GM12878 (cell line): ENCODE measurements around the gene ROBO1. TPM values are rescaled to one million over a fixed set of nuclear protein-coding genes. Genes with fewer than 3 reads are reported as not detected.

Experiments used
- ATAC-seq: fragments of 200-7000 bp; cut with Tn5 transposase; 3 replicates; pipeline ENCODE4 v1.9.1; 2020; ENCODE audit warnings: mild to moderate bottlenecking, moderate library complexity
- BruUV-seq: library from RNA; stranded (reverse); fragments of 400-500 nt; replicated peaks from 2 replicates; lab custom pipeline; 2021; lab: Mats Ljungman, UMichigan
- CTCF ChIA-PET: fragments of 300-600 bp; sonication (Branson Sonifier 250); formaldehyde crosslinking; extraction: SDS; loops from one replicate; lab custom pipeline; 2021; ENCODE audit warnings: inconsistent platforms; lab: Yijun Ruan, JAX
- POLR2A ChIA-PET: fragments of 350-600 bp; formaldehyde crosslinking; extraction: SDS; loops from one replicate; lab custom pipeline; 2021; ENCODE audit warnings: inconsistent platforms; lab: Charles Lee
- RAD21 ChIA-PET: fragments of 300-600 bp; sonication (Branson Sonifier 250); formaldehyde crosslinking; loops from one replicate; lab custom pipeline; 2023; ENCODE audit warnings: antibody characterized with exemption; ENCODE audit not compliant: unreplicated experiment; lab: Charles Lee
- SMC1A ChIA-PET: fragments of 300-600 bp; sonication (Branson Sonifier 250); formaldehyde crosslinking; loops from one replicate; lab custom pipeline; 2023; ENCODE audit not compliant: unreplicated experiment, uncharacterized antibody; lab: Charles Lee
- DNase-seq: peaks from one replicate; pipeline ENCODE4 v3.0.0-alpha.2; 2011; ENCODE audit warnings: low read depth, low spot score
- FAIRE-seq: peaks from 3 replicates; lab custom pipeline; 2011; peaks lifted over from hg19 to GRCh38; lab: Jason Lieb, UNC
- H2AFZ ChIP-seq: 2 replicates; pipeline ENCODE4 v1.6.0; 2011; ENCODE audit warnings: low read depth, low read length, control low read depth; ENCODE audit not compliant: control insufficient read depth
- H3K27ac ChIP-seq: 2 replicates; pipeline ENCODE4 v1.5.1; 2011; ENCODE audit warnings: control low read depth; ENCODE audit not compliant: control insufficient read depth, insufficient read depth
- H3K27me3 ChIP-seq, 2 experiments: replicated peaks in 1 of 2; 2 replicates each; pipeline versions ENCODE4 v1.6.0 to v1.6.1; 2011; ENCODE audit warnings: low read length in 1 of 2; ENCODE audit not compliant: control insufficient read depth in 2 of 2, insufficient read depth in 2 of 2
- H3K36me3 ChIP-seq, 2 experiments: 2 replicates each; pipeline ENCODE4 v1.5.1; 2011; ENCODE audit warnings: low read length in 1 of 2; ENCODE audit not compliant: control insufficient read depth in 2 of 2, insufficient read depth in 2 of 2
- H3K4me1 ChIP-seq: 2 replicates; pipeline ENCODE4 v1.6.1; 2011; ENCODE audit warnings: mild to moderate bottlenecking, low read length, moderate library complexity, mixed read lengths; ENCODE audit not compliant: control insufficient read depth, insufficient read depth
- H3K4me2 ChIP-seq: 2 replicates; pipeline ENCODE4 v1.6.0; 2011; ENCODE audit warnings: control low read depth; ENCODE audit not compliant: control insufficient read depth, insufficient read depth
- H3K4me3 ChIP-seq: fragments of 200-600 bp; sonication (generic); 2 replicates; pipeline ENCODE4 v1.5.1; 2016
- H3K79me2 ChIP-seq: 2 replicates; pipeline ENCODE4 v1.6.0; 2011; ENCODE audit warnings: low read length; ENCODE audit not compliant: control insufficient read depth, insufficient read depth
- H3K9ac ChIP-seq: 2 replicates; pipeline ENCODE4 v1.8.0; 2011; ENCODE audit warnings: low read length, control low read depth, mixed read lengths; ENCODE audit not compliant: control insufficient read depth, insufficient read depth
- H3K9me3 ChIP-seq: replicated peaks from 3 replicates; pipeline ENCODE4 v1.5.1; 2011; ENCODE audit warnings: mild to moderate bottlenecking, low read length; ENCODE audit not compliant: control insufficient read depth, insufficient read depth
- H4K20me1 ChIP-seq: 2 replicates; pipeline ENCODE4 v1.6.0; 2011; ENCODE audit not compliant: control insufficient read depth, insufficient read depth
- MAX ChIP-seq: IDR thresholded peaks from 2 replicates; pipeline ENCODE4 v1.6.1; 2012; ENCODE audit warnings: low read depth, low read length, improper control_type of control experiment
- MEF2B ChIP-seq: fragments of 450-650 bp; IDR thresholded peaks from 2 replicates; pipeline ENCODE4 v1.6.1; 2018; ENCODE audit warnings: mild to moderate bottlenecking, moderate library complexity; ENCODE audit not compliant: partially characterized antibody, poor library complexity, severe bottlenecking
- PAX8 ChIP-seq: fragments of 450-650 bp; IDR thresholded peaks from 2 replicates; pipeline ENCODE4 v1.6.1; 2017; ENCODE audit warnings: mild to moderate bottlenecking, moderate library complexity
- PBX3 ChIP-seq: IDR thresholded peaks from 2 replicates; pipeline ENCODE4 v1.6.1; 2011; ENCODE audit warnings: mild to moderate bottlenecking, low read depth, low read length, moderate library complexity; ENCODE audit not compliant: insufficient replicate concordance
- SIN3A ChIP-seq: IDR thresholded peaks from 2 replicates; pipeline ENCODE4 v1.6.1; 2012; ENCODE audit warnings: low read depth, low read length, improper control_type of control experiment
- SREBF2 ChIP-seq: IDR thresholded peaks from 2 replicates; pipeline ENCODE4 v1.6.1; 2012; ENCODE audit warnings: mild to moderate bottlenecking, low read length
- YY1 ChIP-seq: IDR thresholded peaks from 2 replicates; pipeline ENCODE4 v1.6.1; 2011; ENCODE audit warnings: low read depth, mild to moderate bottlenecking, low read length
- ZZZ3 ChIP-seq: IDR thresholded peaks from 2 replicates; pipeline ENCODE4 v1.6.1; 2011; ENCODE audit warnings: low read depth; ENCODE audit not compliant: control insufficient read depth, insufficient read length
- WGBS: methylation state at CpG from one replicate; pipeline ENCODE4 v1.1.6; 2016; ENCODE audit warnings: low lambda C conversion rate; ENCODE audit not compliant: insufficient replicate concordance, insufficient coverage; ENCODE audit errors: missing lambda C conversion rate; 5-methylcytosine and 5-hydroxymethylcytosine counted together
- in situ Hi-C: fragments of 300-500 bp; cut with MboI; formaldehyde crosslinking; loops from 9 replicates; pipeline ENCODE4 v1.14.3; 2018; ENCODE audit warnings: mixed read lengths
- intact Hi-C: fragments of 100-400 bp; cut with micrococcal nuclease; formaldehyde crosslinking; loops from one replicate; pipeline ENCODE4 v1.14.2; 2022; ENCODE audit not compliant: unreplicated experiment
- polyA plus RNA-seq, 11 experiments: library from polyadenylated mRNA; depleted of rRNA in 4 of 11; unstranded in 6 of 11; stranded (reverse) in 5 of 11; fragments of >200 nt; fragmentation: Nextera tagmentation in 4 of 11; fragmentation: Illumina TruSeq in 1 of 11; extraction: Ambion mirVana in 4 of 11; extraction: Trizol in 1 of 11; gene quantifications; 1 replicate in 1 of 11; 2 replicates in 10 of 11; pipeline versions ENCODE4 v1.2.1 to v1.2.3, GENCODE V29; 2011 to 2016; ENCODE audit warnings: inconsistent platforms in 2 of 11, missing spikeins in 2 of 11, low read depth in 1 of 11
- total RNA-seq, 4 experiments: library from RNA; depleted of rRNA in 3 of 4; stranded (reverse); fragments of >200 nt in 3 of 4; fragmentation: Illumina TruSeq in 1 of 4; extraction: Trizol in 1 of 4; gene quantifications; 2 replicates each; pipeline versions ENCODE4 v1.2.1 to v1.2.3, GENCODE V29; 2013 to 2021

The ROBO1 gene
- total and polyA plus RNA-seq, 10 of the 15 experiments (the other 5 are each of a cell fraction or from before 2014, with no cell fraction given), result 0.29 to 46.5 (median 1.2) TPM

GRCh38 chr3:79067734-79068133, 700.1 kb downstream of the ROBO1 start (continued):
- TF ChIP-seq MAX, result no peak
- TF ChIP-seq ZZZ3, result no peak
- TF ChIP-seq SREBF2, result no peak
- no peak for TF ChIP-seq YY1
- TF ChIP-seq, all 136 proteins: peak for 0

- ATAC-seq, result no peak
Measured at GRCh38 chr3:79066481-79066880, 701.3 kb downstream of the ROBO1 start.

More at GRCh38 chr3:79066481-79066880, 701.3 kb downstream of the ROBO1 start:
- Histone ChIP-seq H3K27ac (no peak overlapping the region), H3K4me2 (no peak overlapping the region)
- no peak for DNase-seq
- BruUV-seq, result no TSS peak
- no peak for TF ChIP-seq PBX3
- TF ChIP-seq MEF2B, result no peak
- no peak for TF ChIP-seq SIN3A
- no peak for TF ChIP-seq PAX8
- TF ChIP-seq, all 136 proteins: peak for 0
- ChIA-PET CTCF (interaction anchor here (0.6 to 2.1 kb wide), 2 partner anchors 20 to 559 kb away, joined by 3 to 6 read pairs; no protein-coding TSS in a partner anchor), POLR2A (no interaction called here), SMC1A (interaction anchor here (0.6 to 1.7 kb wide), 2 partner anchors 20 to 593 kb away, joined by 3 to 5 read pairs; no protein-coding TSS in a partner anchor), RAD21 (no interaction called here)
- no peaks in the 10 kb centered on the region for H3K79me2 ChIP-seq
- intact Hi-C loops (no loop called here), in situ Hi-C loops (no loop called here)
- H3K9ac ChIP-seq, result no peak overlapping the region
- H4K20me1 ChIP-seq, result no peaks in the 10 kb centered on the region
- H3K36me3 ChIP-seq, result no peaks in the 10 kb centered on the region
- 31% methylated on average over 4 of the region's 4 CpGs for WGBS
- no peak for FAIRE-seq
- no peaks in the 10 kb centered on the region for H3K9me3 ChIP-seq
- H3K4me1 ChIP-seq, result no peaks in the 10 kb centered on the region
- H3K4me3 ChIP-seq, result no peak overlapping the region
- H2AFZ ChIP-seq, result no peak overlapping the region
- no peaks in the 10 kb centered on the region for H3K27me3 ChIP-seq
